Measurements from ENCODE around the gene MDM4.
"Not testable (repeated sequence)": the region's sequence is repeated elsewhere in the genome, so short reads cannot be mapped to it uniquely, and the experiment has no call there.

MDM4 gene

GRCh38 chr1:204562075-204562990 is 46.1 kb downstream of the MDM4 start:
- DNase-seq (ENCODE audit: low read depth in 3 of 3) = no peak

- DNase-seq (ENCODE audit: low read depth in 3 of 3) = no peak
These were observed 47.1 kb downstream of the MDM4 start for GRCh38 chr1:204563307-204563706.

- DNase-seq (ENCODE audit: low read depth in 3 of 3) = no peak
These were observed 47.6 kb downstream of the MDM4 start for GRCh38 chr1:204563780-204564179.

- no peak for DNase-seq (ENCODE audit: low read depth in 3 of 3)
These were observed 48.6 kb downstream of the MDM4 start for GRCh38 chr1:204564835-204565234.

- peak; percentile 10 to 17 (median 14) for DNase-seq (ENCODE audit: low read depth in 3 of 3)
These were observed 49.7 kb downstream of the MDM4 start for GRCh38 chr1:204565617-204566582.

- DNase-seq (ENCODE audit: low read depth in 3 of 3) = no peak
These were observed 50.4 kb downstream of the MDM4 start for GRCh38 chr1:204566583-204566955.

- no peak for DNase-seq (ENCODE audit: low read depth in 3 of 3)
These were observed 50.9 kb downstream of the MDM4 start for GRCh38 chr1:204567071-204567470.

GRCh38 chr1:204568576-204569315 is 52.5 kb downstream of the MDM4 start:
- DNase-seq (ENCODE audit: low read depth in 3 of 3) = no peak

GRCh38 chr1:204569478-204569877 is 53.3 kb downstream of the MDM4 start:
- no peak for DNase-seq (ENCODE audit: low read depth in 3 of 3)

- not testable (repeated sequence) for DNase-seq (ENCODE audit: low read depth in 3 of 3)
These were observed 53.8 kb downstream of the MDM4 start for GRCh38 chr1:204570021-204570420.

- DNase-seq (ENCODE audit: low read depth in 3 of 3) = no peak
These were observed 54.9 kb downstream of the MDM4 start for GRCh38 chr1:204571128-204571527.

GRCh38 chr1:204571631-204572030 is 55.4 kb downstream of the MDM4 start:
- no peak for DNase-seq (ENCODE audit: low read depth in 3 of 3)

GRCh38 chr1:204572923-204573922 is 57.0 kb downstream of the MDM4 start:
- no peak for DNase-seq (ENCODE audit: low read depth in 3 of 3)

GRCh38 chr1:204574016-204574864 is 58.0 kb downstream of the MDM4 start:
- no peak for DNase-seq (ENCODE audit: low read depth in 3 of 3)

GRCh38 chr1:204574865-204575163 is 58.6 kb downstream of the MDM4 start:
- no peak for DNase-seq (ENCODE audit: low read depth in 3 of 3)

- no peak for DNase-seq (ENCODE audit: low read depth in 3 of 3)
These were observed 59.3 kb downstream of the MDM4 start for GRCh38 chr1:204575221-204576190.

GRCh38 chr1:204576422-204576821 is 60.2 kb downstream of the MDM4 start:
- no peak for DNase-seq (ENCODE audit: low read depth in 3 of 3)

- no peak for DNase-seq (ENCODE audit: low read depth in 3 of 3)
These were observed 61.7 kb downstream of the MDM4 start for GRCh38 chr1:204577794-204578478.
